Left renal cortex interstitium (tissue), 4 donors: Measurements from ENCODE around the gene NELL2. TPM values are rescaled to one million over a fixed set of nuclear protein-coding genes. Genes with fewer than 3 reads are reported as not detected.
"Not testable (repeated sequence)": the region's sequence is repeated elsewhere in the genome, so short reads cannot be mapped to it uniquely, and the experiment has no call there.

Experiments used
- DNase-seq, 4 donors: peaks; one replicate each; pipeline ENCODE4 v3.0.0-alpha.2; 2013; ENCODE audit warnings: low read depth in 4 of 4, low spot score in 2 of 4, missing footprints in 1 of 4
- polyA plus RNA-seq, 4 donors: library from polyadenylated mRNA; unstranded; fragments of 120-200 nt; gene quantifications; one replicate each; pipeline ENCODE4 v1.2.1, GENCODE V29; 2013; ENCODE audit not compliant: insufficient read length in 4 of 4

Gene NELL2
- polyA plus RNA-seq, 4 donors, result 12.4 to 22.8 (median 19.0) TPM

DNA sequence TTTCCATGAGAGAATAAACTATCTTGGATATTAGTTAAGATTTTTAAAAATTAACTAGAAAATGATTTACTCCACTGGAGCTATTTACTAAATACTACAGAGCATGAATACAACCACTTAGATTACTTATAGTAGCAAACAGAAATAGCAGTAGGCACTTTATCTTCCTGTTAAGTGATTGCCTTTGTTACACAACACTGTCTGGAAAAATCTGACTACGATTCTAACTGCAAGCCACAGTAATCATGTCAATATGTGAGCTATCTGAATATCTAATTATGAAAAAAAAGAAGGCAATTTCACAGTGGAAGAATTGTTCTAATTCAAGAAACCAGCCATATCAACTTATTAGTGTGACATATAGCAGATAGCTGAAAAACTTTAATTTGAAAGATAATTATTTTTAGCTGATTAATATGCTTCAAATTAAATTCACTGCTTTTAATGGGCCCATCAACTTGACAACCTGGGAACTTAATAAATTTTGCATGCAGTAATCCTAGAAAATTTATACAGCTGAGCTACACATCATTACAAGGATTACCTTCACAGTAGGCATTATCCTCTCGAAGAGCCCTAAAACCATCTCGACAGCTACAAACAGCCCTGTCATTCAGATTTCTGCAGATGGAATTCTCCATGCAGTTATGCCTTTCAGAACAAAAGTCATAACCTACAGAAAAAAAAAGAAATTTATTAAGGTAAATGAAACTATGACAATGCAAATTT is 172.8 kb downstream of the NELL2 start:
- no peak for DNase-seq

DNA sequence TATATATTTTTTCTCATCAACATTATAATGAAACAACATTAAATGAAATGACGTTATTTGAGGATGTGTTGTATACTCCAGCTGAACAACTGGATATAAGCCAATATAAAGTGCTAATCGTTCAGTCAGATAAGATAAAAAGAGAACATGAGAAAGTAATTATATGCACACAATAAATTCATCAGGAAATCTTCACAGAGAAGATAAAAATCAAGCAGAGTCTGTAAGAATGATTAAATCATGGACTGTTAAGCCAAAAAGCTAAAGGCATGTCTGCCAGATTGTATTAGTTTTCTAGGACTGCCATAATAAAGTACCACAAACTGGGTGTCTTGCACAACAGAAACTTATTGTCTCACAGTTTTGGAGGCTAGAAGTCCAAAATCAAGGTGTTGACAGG is 178.6 kb downstream of the NELL2 start:
- no peak for DNase-seq

DNA sequence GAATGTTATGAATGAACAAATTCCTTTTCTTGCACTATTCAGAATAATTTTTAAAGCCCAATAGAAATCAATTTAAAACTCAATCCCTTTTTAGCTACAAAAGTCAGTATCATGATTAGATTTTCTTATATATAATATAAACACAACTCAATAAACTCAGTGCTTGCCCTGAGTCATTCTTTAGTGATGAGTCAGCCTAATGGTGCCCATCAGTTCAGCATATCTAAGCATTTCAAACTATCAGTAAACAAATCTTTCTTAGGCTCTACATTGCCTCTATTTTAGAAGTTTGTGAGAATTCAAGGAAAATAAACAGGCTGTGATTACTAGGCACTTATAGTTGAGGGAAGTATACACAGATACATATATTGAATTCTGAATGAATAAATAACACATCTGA is 179.6 kb downstream of the NELL2 start:
- DNase-seq, result no peak

DNA sequence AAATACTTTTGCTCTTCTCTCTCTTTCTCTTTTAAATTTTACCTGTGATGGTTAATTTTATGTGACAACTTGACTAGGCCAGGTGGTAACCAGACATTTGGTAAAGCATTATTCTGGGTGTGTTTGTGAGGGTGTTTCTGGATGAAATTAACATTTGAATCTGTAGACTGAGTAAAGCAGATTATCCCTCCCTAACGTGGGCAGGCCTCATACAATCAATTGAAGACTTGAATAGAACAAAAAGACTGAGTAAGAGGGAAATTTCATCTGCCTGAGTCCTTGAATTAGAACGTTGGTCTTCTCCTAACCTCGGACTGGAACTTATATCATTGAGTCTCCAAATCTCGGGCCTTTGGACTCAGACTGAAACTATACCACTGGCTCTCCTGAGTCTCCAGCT is 182.1 kb downstream of the NELL2 start:
- no peak for DNase-seq

DNA sequence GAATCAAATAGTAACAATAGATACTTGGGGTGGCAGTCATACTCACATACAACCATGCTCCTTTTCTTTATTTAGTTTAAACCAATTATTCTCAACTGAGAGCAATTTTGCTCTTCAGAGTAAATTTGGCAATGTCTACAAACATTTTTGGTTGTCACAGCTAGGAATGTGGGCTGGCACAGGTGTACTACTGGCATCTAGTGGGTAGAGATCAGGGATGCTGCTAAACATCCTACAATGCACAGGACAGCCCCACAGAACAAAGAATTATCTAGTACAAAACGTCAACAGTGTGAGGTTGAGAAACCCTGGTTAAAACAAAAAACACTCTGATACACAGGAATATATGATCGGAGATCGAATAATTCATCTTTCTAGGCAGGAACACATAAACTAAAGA is 186.5 kb downstream of the NELL2 start:
- DNase-seq, result no peak

DNA sequence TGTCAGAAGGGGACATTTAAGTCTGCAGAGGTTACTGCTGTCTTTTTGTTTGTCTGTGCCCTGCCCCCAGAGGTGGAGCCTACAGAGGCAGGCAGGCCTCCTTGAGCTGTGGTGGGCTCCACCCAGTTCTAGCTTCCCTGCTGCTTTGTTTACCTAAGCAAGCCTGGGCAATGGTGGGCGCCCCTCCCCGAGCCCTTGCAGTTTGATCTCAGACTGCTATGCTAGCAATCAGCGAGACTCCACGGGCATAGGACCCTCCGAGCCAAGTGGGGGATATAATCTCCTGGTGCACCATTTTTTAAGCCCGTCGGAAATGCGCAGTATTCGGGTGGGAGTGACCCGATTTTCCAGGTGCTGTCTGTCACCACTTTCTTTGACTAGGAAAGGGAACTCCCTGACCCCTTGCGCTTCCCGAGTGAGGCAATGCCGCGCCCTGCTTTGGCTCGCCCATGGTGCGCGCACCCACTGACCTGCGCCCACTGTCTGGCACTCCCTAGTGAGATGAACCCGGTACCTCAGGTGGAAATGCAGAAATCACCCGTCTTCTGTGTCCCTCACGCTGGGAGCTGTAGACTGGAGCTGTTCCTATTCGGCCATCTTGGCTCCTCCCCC is 189.2 kb downstream of the NELL2 start:
- not testable (repeated sequence) for DNase-seq

DNA sequence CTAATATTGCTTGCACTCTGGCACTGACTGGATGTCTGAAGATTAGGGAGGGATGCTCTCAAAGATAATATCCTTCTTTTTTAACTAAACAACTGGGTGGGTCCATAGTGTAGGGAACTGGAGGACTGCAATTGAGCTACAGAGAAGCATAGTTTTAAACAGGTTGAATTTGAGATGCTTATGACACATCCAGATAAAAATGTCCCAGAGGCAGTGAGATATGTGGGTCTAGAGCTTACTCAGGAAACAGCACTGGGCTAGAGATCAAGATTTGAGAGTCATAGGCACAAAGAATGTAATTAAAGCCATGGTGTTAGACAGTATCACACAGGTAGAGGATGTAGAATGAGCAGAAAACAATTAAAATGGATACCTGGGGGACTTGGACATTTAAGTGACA is 198.4 kb downstream of the NELL2 start:
- no peak for DNase-seq

DNA sequence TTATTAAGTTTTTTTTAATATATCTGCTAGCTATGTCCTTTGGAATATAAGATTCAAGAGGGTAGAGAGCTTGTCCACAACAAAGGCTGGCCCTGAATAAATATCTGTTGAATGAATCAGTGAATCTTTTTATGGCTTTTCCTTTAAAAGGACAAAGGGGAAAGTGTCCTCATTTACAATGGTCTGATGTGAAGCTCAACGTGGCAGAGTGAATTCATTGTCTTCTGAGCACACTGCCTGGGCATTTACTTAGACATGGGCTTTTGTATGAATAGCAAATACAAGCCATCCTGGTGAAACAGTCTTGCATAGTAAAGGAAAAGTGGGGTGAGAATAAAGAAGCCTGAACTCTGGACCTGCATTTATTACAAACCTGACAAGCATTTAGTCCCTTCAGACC is 201.2 kb downstream of the NELL2 start:
- DNase-seq, result no peak

DNA sequence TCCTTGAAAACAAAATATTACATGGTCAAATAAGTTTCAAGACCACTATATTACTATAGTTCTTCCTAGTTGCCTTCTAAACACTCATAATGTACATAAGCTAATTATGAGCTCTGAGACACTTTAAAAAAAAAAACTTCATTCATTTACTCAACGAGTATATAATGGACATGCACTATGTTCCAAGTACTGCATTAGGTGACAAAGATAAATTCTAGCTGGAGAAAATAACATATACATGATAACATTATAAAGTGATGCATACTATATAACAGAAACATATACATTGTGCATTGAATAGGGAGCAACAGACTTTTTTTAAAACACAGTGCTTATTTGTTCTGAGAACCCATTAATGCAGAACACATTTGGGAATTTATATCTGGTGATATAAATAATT is 202.3 kb downstream of the NELL2 start:
- DNase-seq, result no peak

DNA sequence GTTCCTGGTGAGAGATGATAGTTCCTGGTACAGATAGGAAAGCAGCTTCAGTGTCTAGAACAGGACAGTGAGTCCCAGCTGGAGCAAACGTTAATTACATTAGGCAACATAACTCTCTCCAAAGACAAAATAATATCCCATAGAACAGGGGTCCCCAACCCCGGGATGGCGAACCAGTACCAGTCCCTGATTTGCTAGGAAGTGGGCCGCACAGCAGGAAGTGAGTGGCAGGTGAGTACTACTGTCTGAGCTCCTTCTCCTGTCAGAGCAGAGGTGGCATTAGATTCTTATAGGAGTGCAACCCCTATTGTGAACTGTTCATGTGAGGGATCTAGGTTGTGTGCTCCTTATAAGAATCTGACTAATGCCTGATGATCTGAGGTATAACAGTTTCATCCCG is 204.1 kb downstream of the NELL2 start:
- DNase-seq, result no peak

DNA sequence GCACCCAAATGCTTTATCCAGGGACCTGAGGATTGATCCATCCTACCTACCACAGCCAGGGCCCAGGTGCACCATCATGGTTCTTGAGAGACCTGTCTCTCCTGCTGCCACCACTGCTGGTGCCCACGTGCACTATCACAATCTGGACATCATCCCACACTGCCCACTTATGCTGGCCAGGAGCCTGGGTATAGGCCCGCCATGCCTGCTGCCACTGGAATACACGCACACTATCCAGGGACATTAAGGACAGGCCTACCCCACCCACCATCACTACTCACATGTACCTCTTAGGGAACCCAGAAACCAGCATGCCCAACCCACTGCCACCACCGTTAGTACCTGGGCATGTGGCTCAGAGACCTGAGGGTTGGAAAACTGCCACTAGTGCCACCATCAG is 207.7 kb downstream of the NELL2 start:
- no peak for DNase-seq

DNA sequence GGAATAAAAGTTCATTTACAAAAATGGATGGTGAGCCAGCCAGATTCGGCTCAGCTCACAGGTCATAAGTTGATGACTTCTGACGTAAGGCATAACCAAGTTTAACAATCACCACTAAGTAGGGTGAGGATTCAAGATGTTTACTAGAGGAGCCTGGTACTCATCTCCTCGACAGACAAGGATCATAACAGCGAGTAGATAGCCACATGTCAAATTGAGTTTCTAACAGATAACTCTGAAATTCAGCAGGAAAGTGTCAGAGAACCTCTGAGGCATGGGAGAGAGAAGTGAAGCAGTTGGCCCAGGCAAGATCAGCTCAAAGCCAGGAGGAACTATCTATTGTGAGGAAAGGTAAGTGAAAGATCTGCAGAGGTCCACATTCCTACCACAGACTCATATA is 208.7 kb downstream of the NELL2 start:
- no peak for DNase-seq

DNA sequence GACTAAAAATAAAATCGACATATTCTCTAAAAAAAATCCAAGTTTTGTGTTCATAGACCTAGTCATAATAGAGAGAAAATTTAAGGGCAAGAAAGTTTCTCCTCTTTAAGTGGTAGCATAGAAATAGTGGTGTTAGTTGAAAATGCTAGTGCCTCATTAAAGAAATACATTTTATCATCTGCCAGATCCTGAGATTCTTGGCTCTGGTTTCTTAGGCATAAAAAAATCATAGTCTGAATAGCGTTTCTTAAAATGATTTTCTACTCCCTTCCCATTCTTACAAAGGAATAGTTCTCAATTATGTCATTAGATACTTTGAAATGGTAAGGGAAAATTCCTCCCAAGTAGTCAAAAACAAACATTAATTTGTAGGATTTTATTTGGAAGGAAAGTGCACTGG is 212.8 kb downstream of the NELL2 start:
- DNase-seq, result no peak

DNA sequence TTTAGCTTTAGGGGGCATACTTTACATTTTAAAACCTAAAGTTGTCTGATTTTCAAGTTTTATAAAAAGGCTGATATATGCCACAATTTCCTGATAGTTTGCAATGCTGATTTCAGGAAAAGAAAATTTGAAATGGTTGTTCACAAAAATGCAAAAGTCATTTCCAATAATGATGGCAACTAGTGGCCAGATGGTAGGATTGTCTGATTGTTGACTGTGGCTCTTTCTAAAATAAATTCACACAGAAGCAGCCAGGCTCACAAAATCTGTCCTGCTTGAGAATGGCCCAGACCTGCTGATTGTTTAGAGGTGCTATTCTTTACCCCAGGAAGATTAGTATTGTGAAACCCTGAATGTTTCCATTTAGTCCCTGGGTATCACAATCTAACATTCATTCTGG is 220.3 kb downstream of the NELL2 start:
- no peak for DNase-seq

DNA sequence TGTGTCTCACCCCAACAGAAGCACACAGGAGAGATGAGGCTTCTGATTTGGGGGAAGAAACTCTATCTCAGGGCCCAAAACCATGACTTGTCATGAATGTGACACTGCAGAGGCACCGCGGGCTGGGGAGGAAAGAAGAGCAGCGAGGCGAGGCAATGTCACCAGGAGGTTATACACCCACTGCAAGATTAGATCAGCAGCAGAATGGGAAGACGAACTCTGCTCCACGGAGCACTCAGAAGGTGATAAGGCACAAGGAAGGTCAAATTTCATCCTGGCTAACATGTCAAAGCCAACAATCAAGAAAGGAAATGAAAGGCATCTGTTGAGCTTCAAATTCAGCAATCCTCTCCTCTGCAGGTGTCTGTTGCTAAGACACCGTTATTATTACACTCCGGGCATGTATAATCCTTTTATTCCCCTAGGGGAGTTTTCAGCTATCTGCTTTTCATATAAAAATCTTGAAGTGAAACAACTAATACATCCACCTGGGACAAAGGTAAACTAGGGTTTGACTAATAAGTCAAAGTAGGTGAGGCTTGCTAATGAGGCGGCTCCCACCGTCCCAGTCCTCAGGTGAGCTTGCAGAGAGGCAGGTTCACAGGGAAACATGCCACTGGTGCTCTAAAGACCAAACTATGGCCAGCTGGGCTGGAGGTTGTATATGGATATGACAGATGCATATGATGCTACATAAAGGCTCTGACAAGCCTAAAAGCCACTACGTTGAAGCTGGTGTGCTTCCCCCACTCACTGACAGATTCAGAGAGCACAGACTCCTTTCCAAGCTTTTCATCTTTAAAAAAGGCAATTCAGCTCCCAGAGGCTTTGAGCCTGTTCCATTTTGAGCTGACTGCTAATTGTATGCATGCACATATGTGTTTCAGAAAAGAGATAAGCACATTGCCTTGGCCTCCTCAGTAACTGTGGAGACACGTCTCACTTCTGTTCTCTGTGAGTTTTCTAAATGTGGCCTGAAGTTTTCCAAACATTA is 221.2 kb downstream of the NELL2 start:
- DNase-seq, result no peak

DNA sequence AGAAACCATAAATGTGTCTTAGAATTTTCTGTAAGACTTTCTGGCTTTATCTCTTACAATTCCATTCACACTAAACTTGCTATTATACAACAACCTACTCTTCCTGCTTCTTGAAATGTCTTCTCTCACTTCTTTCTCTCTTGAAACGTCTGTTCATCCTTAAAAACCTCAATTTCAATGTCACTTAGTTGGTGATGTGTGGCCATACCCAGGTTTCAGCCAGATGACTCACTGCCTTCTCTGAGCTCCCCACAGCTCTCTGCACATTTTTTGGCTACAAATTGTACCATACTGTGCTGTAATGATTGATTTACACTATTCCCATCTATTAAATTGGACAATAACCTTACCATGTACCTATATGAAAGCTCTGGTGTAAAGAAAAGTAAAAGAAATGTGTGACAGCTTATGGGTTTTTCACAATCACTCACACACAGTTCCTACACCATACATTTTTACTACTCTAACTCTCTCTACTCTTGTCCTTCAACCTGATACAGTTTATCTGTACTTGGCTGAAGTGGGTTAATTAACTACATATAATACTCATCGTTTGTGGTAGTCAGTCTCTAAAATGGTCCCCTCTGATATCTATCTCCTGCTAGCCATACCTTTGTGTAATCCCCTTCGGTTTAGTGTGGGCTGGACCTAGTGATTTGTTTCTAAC is 222.1 kb downstream of the NELL2 start:
- no peak for DNase-seq

DNA sequence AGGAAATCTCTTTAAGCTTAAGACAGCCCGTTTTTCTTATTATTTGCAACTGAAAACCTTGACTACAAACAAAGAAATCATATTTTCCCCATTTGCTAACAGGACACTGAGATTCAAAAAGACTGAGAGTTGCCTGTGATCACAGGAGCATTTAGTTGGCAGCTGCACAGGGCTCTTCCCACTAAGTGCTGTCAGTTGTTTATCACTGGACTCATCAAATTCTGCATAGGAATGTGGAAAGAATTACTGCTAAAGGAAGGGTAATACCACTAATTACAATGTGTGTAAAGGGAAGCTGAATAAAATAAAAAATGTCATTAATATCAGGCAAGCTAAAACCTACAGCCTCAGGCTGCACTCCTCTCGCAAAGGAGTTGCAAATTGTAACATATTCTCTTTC is 226.4 kb downstream of the NELL2 start:
- DNase-seq, result no peak

DNA sequence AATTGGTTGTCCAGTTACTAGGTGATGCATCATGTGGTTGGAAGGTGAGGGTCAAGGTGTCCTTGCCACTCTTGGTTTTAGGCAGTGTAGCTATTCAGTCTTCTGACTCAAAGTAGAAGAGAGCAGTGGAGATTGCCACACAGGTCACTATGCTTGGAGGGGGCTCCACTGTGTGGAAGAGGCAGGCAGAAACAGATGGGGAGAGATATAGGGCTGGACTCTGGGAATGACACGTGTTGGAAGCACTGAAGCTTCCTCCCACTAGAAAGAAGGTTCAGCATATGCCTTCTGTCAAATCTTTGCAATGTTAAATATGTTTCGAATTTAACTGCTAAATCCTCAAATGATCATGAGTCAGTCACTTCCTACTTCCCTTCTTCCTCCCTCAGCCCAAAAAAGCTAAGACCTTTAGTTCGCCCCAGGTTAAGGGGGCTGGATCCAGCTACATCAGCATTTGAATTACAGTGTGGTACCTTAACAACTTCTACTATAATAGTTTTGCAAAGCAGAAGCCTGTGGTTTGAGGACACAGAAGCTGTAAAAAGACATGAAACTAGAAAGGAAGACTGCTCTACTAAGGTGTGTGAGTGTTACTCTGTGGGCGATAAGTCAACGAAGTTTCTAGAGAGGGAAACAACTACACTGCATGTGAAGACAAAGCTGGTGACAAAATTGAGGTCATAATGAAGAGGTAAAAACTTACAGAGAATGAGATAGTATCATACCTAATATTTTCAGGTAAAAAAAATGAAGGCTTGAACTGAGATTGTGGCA is 228.0 kb downstream of the NELL2 start:
- no peak for DNase-seq

DNA sequence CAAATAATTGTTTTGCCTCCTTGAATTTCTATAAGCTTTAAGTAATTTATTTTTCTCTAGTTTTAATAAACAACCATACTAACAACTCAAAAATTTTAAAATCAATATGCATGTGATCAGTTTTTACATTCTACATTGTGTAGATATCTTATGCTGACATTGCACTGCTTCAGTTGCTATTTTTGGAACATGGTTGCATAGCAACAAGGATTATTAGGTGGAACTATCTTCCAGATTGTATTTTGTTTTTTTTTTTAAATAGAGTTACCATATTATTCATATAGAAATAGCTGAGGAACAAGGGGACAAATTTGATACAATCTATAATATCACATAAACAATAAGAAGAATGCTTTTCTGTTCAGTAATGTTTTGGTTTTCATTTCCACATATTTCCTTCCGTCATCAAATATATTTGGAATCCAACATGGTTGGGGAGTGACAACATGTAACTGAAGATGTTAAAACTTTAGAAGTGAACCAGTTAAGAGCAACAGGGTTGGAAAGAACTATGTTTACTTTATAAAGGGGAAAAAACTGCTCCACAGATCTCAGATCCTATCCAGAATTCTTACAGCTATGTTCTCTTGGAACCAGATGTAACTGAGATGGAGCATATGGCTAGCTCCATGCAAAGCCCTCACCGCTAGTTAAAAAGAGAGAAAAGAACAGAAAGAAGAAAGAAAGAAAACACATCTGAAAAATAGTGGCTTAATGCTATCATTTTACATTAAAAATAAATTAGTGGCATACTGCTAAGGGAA is 235.5 kb downstream of the NELL2 start:
- DNase-seq, result no peak
